HG03064 (cell line): ENCODE data around the gene ID2.

ENCODE experiments used
- ATAC-seq: cut with Tn5 transposase; IDR thresholded peaks from one replicate; pipeline ENCODE4 v1.9.1; 2021; ENCODE audit warnings: low read depth; ENCODE audit not compliant: unreplicated experiment

The ID2 gene

GRCh38 chr2:8647462-8647857, 34.4 kb upstream of the ID2 start:
- ATAC-seq = no peak

GRCh38 chr2:8648441-8649213, 33.2 kb upstream of the ID2 start:
- ATAC-seq = no peak

GRCh38 chr2:8649718-8650117, 32.1 kb upstream of the ID2 start:
- ATAC-seq = no peak

GRCh38 chr2:8650256-8650655, 31.6 kb upstream of the ID2 start:
- no peak for ATAC-seq

- no peak for ATAC-seq
Measured at GRCh38 chr2:8652774-8653426, 29.0 kb upstream of the ID2 start.

- ATAC-seq = no peak
Measured at GRCh38 chr2:8653485-8653884, 28.4 kb upstream of the ID2 start.

- ATAC-seq = no peak
Measured at GRCh38 chr2:8654041-8654440, 27.8 kb upstream of the ID2 start.

GRCh38 chr2:8654483-8654882, 27.4 kb upstream of the ID2 start:
- ATAC-seq = no peak

- ATAC-seq = no peak
Measured at GRCh38 chr2:8656160-8656641, 25.7 kb upstream of the ID2 start.

- no peak for ATAC-seq
Measured at GRCh38 chr2:8656811-8657210, 25.0 kb upstream of the ID2 start.

GRCh38 chr2:8657423-8658062, 24.3 kb upstream of the ID2 start:
- ATAC-seq = no peak

GRCh38 chr2:8658064-8658862, 23.6 kb upstream of the ID2 start:
- ATAC-seq = no peak

GRCh38 chr2:8659092-8659734, 22.6 kb upstream of the ID2 start:
- no peak for ATAC-seq

GRCh38 chr2:8659735-8660492, 21.9 kb upstream of the ID2 start:
- no peak for ATAC-seq

GRCh38 chr2:8661235-8661634, 20.6 kb upstream of the ID2 start:
- no peak for ATAC-seq

- ATAC-seq = no peak
Measured at GRCh38 chr2:8661736-8662135, 20.1 kb upstream of the ID2 start.

- ATAC-seq = no peak
Measured at GRCh38 chr2:8662239-8662879, 19.5 kb upstream of the ID2 start.

GRCh38 chr2:8663997-8664396, 17.9 kb upstream of the ID2 start:
- no peak for ATAC-seq

- no peak for ATAC-seq
Measured at GRCh38 chr2:8666581-8666980, 15.3 kb upstream of the ID2 start.
